ENCODE results near the gene GRWD1.

Gene GRWD1

DNA sequence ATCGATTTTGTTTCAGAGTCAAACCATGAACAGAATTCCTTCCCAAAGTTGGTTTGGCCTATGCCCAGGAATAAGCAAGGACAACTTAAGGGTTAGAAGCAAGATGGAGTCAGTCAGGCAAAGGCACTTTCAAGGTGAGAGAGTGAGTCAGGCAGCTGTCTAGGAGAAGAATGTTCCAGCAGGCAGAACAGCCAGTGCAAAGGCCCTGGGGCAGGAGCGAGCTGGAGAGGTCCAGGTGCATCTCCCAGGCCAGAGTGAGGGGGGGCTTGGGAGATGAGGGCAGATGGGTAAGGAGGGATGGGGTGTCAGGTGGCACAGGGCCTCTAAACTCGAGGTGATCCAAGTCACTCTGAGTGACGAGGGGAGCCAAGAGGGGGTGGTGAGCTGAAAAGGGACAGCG is 9.2 kb upstream of the GRWD1 start:
- Histone ChIP-seq H3K4me3 (ENCODE audit: low read depth, low read length) (no peak overlapping the region), H3K9ac (no peak overlapping the region), H2AFZ (no peak overlapping the region), H3K4me1 (no peaks in the 10 kb centered on the region), H3K36me3 (ENCODE audit: control insufficient read depth, insufficient read depth, low read length) (no peaks in the 10 kb centered on the region), H3K9me3 (ENCODE audit: control insufficient read depth, low read length) (no peaks in the 10 kb centered on the region), H3K4me2 (ENCODE audit: low read length) (no peak overlapping the region), H3K79me2 (no peaks in the 10 kb centered on the region), H3K27me3 (ENCODE audit: control insufficient read depth, insufficient read depth, low read length) (no peaks in the 10 kb centered on the region), H3K27ac (no peak overlapping the region)
- TF ChIP-seq, protein P1, sequence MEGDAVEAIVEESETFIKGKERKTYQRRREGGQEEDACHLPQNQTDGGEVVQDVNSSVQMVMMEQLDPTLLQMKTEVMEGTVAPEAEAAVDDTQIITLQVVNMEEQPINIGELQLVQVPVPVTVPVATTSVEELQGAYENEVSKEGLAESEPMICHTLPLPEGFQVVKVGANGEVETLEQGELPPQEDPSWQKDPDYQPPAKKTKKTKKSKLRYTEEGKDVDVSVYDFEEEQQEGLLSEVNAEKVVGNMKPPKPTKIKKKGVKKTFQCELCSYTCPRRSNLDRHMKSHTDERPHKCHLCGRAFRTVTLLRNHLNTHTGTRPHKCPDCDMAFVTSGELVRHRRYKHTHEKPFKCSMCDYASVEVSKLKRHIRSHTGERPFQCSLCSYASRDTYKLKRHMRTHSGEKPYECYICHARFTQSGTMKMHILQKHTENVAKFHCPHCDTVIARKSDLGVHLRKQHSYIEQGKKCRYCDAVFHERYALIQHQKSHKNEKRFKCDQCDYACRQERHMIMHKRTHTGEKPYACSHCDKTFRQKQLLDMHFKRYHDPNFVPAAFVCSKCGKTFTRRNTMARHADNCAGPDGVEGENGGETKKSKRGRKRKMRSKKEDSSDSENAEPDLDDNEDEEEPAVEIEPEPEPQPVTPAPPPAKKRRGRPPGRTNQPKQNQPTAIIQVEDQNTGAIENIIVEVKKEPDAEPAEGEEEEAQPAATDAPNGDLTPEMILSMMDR (IDR thresholded peaks at IDR 0.05), result no peak

DNA sequence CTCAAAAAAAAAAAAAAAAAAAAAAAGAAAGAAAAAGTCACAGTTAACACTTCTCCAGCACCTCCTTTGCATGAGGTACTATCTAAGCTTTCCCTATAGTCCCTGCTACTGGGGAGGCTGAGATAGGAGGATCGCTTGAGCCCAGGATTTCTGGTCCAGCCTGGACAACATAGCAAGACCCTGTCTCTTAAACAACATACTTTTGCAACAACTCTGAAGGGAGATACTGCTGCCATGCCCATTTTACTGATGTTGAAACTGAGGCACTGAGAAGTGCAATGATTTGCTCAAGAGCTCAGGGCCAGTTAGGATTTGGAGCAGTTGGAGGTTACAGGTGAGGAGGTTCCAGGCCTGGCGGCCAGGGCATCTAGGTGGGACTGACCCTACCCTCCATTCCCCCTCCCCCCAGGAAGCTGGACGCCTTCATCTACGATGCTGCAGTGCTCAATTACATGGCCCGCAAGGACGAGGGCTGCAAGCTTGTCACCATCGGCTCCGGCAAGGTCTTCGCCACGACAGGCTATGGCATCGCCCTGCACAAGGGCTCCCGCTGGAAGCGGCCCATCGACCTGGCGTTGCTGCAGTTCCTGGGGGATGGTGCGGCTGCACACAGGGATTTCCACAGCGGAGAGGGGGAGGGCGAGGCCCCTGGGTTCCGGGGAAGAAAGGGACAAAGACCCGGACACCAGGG is 4.3 kb upstream of the GRWD1 start:
- Histone ChIP-seq H3K4me2 (ENCODE audit: low read length) (no peak overlapping the region), H3K9ac (no peak overlapping the region), H3K79me2 (peaks cover 3% of the 10 kb centered on the region), H3K36me3 (ENCODE audit: control insufficient read depth, insufficient read depth, low read length) (no peaks in the 10 kb centered on the region), H2AFZ (no peak overlapping the region), H3K9me3 (ENCODE audit: control insufficient read depth, low read length) (no peaks in the 10 kb centered on the region), H3K27me3 (ENCODE audit: control insufficient read depth, insufficient read depth, low read length) (no peaks in the 10 kb centered on the region), H3K4me1 (peaks cover 13% of the 10 kb centered on the region), H3K4me3 (ENCODE audit: low read depth, low read length) (no peak overlapping the region), H3K27ac (no peak overlapping the region)
- TF ChIP-seq, protein P1 (IDR thresholded peaks at IDR 0.05), result no peak

GRCh38 chr19:48442116-48443035 is 3.4 kb upstream of the GRWD1 start:
- H3K27ac ChIP-seq, result no peak overlapping the region
- no peak overlapping the region for H3K4me3 ChIP-seq (ENCODE audit: low read depth, low read length)
- TF ChIP-seq, protein P1 (IDR thresholded peaks at IDR 0.05), result no peak
- peaks cover 13% of the 10 kb centered on the region for H3K4me1 ChIP-seq
- no peaks in the 10 kb centered on the region for H3K9me3 ChIP-seq (ENCODE audit: control insufficient read depth, low read length)
- H3K27me3 ChIP-seq (ENCODE audit: control insufficient read depth, insufficient read depth, low read length), result no peaks in the 10 kb centered on the region
- peaks cover 4% of the 10 kb centered on the region for H3K79me2 ChIP-seq
- H3K4me2 ChIP-seq (ENCODE audit: low read length), result no peak overlapping the region
- no peak overlapping the region for H2AFZ ChIP-seq
- no peaks in the 10 kb centered on the region for H3K36me3 ChIP-seq (ENCODE audit: control insufficient read depth, insufficient read depth, low read length)
- no peak overlapping the region for H3K9ac ChIP-seq

- H3K27me3 ChIP-seq (ENCODE audit: control insufficient read depth, insufficient read depth, low read length), result no peaks in the 10 kb centered on the region
- no peak overlapping the region for H3K4me2 ChIP-seq (ENCODE audit: low read length)
- peak overlapping the region; percentile 11 for H3K4me3 ChIP-seq (ENCODE audit: low read depth, low read length)
- no peaks in the 10 kb centered on the region for H3K9me3 ChIP-seq (ENCODE audit: control insufficient read depth, low read length)
- no peaks in the 10 kb centered on the region for H3K36me3 ChIP-seq (ENCODE audit: control insufficient read depth, insufficient read depth, low read length)
- TF ChIP-seq, protein P1 (IDR thresholded peaks at IDR 0.05), result no peak
- H3K4me1 ChIP-seq, result peaks cover 13% of the 10 kb centered on the region
- H2AFZ ChIP-seq, result peak overlapping the region; percentile 91
- no peak overlapping the region for H3K27ac ChIP-seq
- no peak overlapping the region for H3K9ac ChIP-seq
- H3K79me2 ChIP-seq, result peaks cover 4% of the 10 kb centered on the region
Observed at GRCh38 chr19:48443256-48443655, 2.5 kb upstream of the GRWD1 start.

Data from parathyroid adenoma (tissue), 2 donors.